Neural cell (in vitro differentiated cells): ENCODE measurements around the gene EXOC4. TPM values are rescaled to one million over a fixed set of nuclear protein-coding genes. Genes with fewer than 3 reads are reported as not detected.

Source experiments
- H2AFZ ChIP-seq: fragments of 200-600, 300-800 bp; sonication (generic), shearing (Covaris generic); 2 replicates; pipeline ENCODE4 v1.6.0; 2014; ENCODE audit warnings: low read depth, mild to moderate bottlenecking, antibody characterized with exemption, low read length, moderate library complexity
- H3F3A ChIP-seq: fragments of 200-600 bp; shearing (Covaris generic); 2 replicates; pipeline ENCODE4 v1.6.1; 2016; ENCODE audit warnings: mild to moderate bottlenecking, moderate library complexity, mixed read lengths, antibody characterized with exemption, low read length; ENCODE audit not compliant: insufficient read depth, poor library complexity, severe bottlenecking
- H3K27ac ChIP-seq: fragments of 200-600, 300-800 bp; sonication (generic), shearing (Covaris generic); 2 replicates; pipeline ENCODE4 v1.5.1; 2014; ENCODE audit warnings: mild to moderate bottlenecking, low read length, moderate library complexity
- H3K27me3 ChIP-seq: fragments of 300-800, 200-600 bp; sonication (generic), shearing (Covaris generic); 2 replicates; pipeline ENCODE4 v1.6.0; 2014; ENCODE audit warnings: mild to moderate bottlenecking, low read depth, low read length, moderate library complexity; ENCODE audit not compliant: insufficient read depth
- H3K36me3 ChIP-seq: fragments of 300-800, 200-600 bp; sonication (generic), shearing (Covaris generic); 2 replicates; pipeline ENCODE4 v1.5.1; 2014; ENCODE audit warnings: mild to moderate bottlenecking, antibody characterized with exemption, low read length, moderate library complexity; ENCODE audit not compliant: insufficient read depth
- H3K4me2 ChIP-seq: fragments of 300-800, 200-600 bp; sonication (generic), shearing (Covaris generic); 2 replicates; pipeline ENCODE4 v1.6.0; 2014; ENCODE audit warnings: mild to moderate bottlenecking, low read length
- H3K4me3 ChIP-seq: fragments of 300-800, 200-600 bp; sonication (generic), shearing (Covaris generic); 2 replicates; pipeline ENCODE4 v1.5.1; 2014; ENCODE audit warnings: mild to moderate bottlenecking, low read length, moderate library complexity
- H3K79me2 ChIP-seq: fragments of 200-600 bp; shearing (Covaris generic); replicated peaks from 2 replicates; pipeline ENCODE4 v1.6.0; 2014; ENCODE audit warnings: mild to moderate bottlenecking, low read length, moderate library complexity; ENCODE audit not compliant: insufficient read depth
- H3K9ac ChIP-seq: fragments of 300-800, 200-600 bp; sonication (generic), shearing (Covaris generic); 2 replicates; pipeline ENCODE4 v1.6.1; 2016; ENCODE audit warnings: mild to moderate bottlenecking, low read length, mixed read lengths
- H3K9me2 ChIP-seq: fragments of 200-600 bp; shearing (Covaris generic); 2 replicates; pipeline ENCODE4 v1.6.1; 2016; ENCODE audit warnings: mild to moderate bottlenecking, low read length, mixed read lengths; ENCODE audit not compliant: insufficient read depth
- H3K9me3 ChIP-seq: fragments of 200-600, 300-800 bp; sonication (generic), shearing (Covaris generic); 2 replicates; pipeline ENCODE4 v1.6.1; 2016; ENCODE audit warnings: mild to moderate bottlenecking, mixed run types, low read length, moderate library complexity, mixed read lengths
- H4K20me1 ChIP-seq: fragments of 200-600 bp; shearing (Covaris generic); 2 replicates; pipeline ENCODE4 v1.6.1; 2016; ENCODE audit warnings: mild to moderate bottlenecking, mixed run types; ENCODE audit not compliant: insufficient read depth
- CTCF ChIP-seq: fragments of 450-650 bp; IDR thresholded peaks from 2 replicates; pipeline ENCODE4 v1.5.1; 2014; ENCODE audit warnings: antibody characterized with exemption, mild to moderate bottlenecking, moderate library complexity; ENCODE audit not compliant: poor library complexity, severe bottlenecking
- EP300 ChIP-seq: fragments of 450-650 bp; conservative IDR thresholded peaks from 2 replicates; pipeline ENCODE4 v1.6.1; 2014; ENCODE audit warnings: antibody characterized with exemption, mild to moderate bottlenecking, moderate library complexity; ENCODE audit not compliant: poor library complexity, severe bottlenecking
- MXI1 ChIP-seq: fragments of 450-650 bp; conservative IDR thresholded peaks from 2 replicates; pipeline ENCODE4 v1.6.1; 2014; ENCODE audit warnings: antibody characterized with exemption, mild to moderate bottlenecking; ENCODE audit not compliant: poor library complexity, severe bottlenecking
- POLR2AphosphoS5 ChIP-seq: IDR thresholded peaks from 2 replicates; pipeline ENCODE4 v1.6.1; 2012
- REST ChIP-seq: IDR thresholded peaks from 2 replicates; pipeline ENCODE4 v1.6.1; 2012; ENCODE audit warnings: borderline replicate concordance
- SMC3 ChIP-seq: fragments of 450-650 bp; conservative IDR thresholded peaks from 2 replicates; pipeline ENCODE4 v1.6.1; 2014; ENCODE audit warnings: antibody characterized with exemption, mild to moderate bottlenecking, moderate library complexity; ENCODE audit not compliant: poor library complexity
- TAF1 ChIP-seq: IDR thresholded peaks from 2 replicates; pipeline ENCODE4 v1.6.1; 2012; ENCODE audit warnings: low read depth
- polyA plus RNA-seq: library from polyadenylated mRNA; depleted of rRNA; stranded (reverse); fragments of >200 nt; gene quantifications from 2 replicates; pipeline ENCODE4 v1.2.3, GENCODE V29; 2014

Gene EXOC4
- polyA plus RNA-seq, 1 donor from 2014 or later = 36.5 TPM

GRCh38 chr7:133481676-133482075 is 228.8 kb downstream of the EXOC4 start:
- no peak overlapping the region for H3K4me3 ChIP-seq
- H3K27me3 ChIP-seq = no peaks in the 10 kb centered on the region
- H4K20me1 ChIP-seq = no peaks in the 10 kb centered on the region
- H3K9me3 ChIP-seq = no peaks in the 10 kb centered on the region
- H3K4me2 ChIP-seq = no peak overlapping the region
- no peak overlapping the region for H2AFZ ChIP-seq
- no peaks in the 10 kb centered on the region for H3K9me2 ChIP-seq
- no peaks in the 10 kb centered on the region for H3K36me3 ChIP-seq
- no peak overlapping the region for H3K9ac ChIP-seq
- TF ChIP-seq EP300 (no peak), REST (no peak), TAF1 (no peak)
- H3K79me2 ChIP-seq = no peaks in the 10 kb centered on the region
- no peak overlapping the region for H3K27ac ChIP-seq
- H3F3A ChIP-seq = peaks cover 7% of the 10 kb centered on the region

GRCh38 chr7:133482599-133482998 is 229.7 kb downstream of the EXOC4 start:
- Histone ChIP-seq H3K9ac (no peak overlapping the region), H2AFZ (no peak overlapping the region), H4K20me1 (no peaks in the 10 kb centered on the region), H3F3A (peaks cover 7% of the 10 kb centered on the region), H3K36me3 (no peaks in the 10 kb centered on the region), H3K9me3 (no peaks in the 10 kb centered on the region), H3K27me3 (no peaks in the 10 kb centered on the region), H3K27ac (no peak overlapping the region), H3K9me2 (no peaks in the 10 kb centered on the region), H3K4me2 (no peak overlapping the region), H3K4me3 (no peak overlapping the region), H3K79me2 (no peaks in the 10 kb centered on the region)
- TF ChIP-seq EP300 (no peak), CTCF (no peak), POLR2AphosphoS5 (no peak), MXI1 (no peak), SMC3 (no peak)

DNA sequence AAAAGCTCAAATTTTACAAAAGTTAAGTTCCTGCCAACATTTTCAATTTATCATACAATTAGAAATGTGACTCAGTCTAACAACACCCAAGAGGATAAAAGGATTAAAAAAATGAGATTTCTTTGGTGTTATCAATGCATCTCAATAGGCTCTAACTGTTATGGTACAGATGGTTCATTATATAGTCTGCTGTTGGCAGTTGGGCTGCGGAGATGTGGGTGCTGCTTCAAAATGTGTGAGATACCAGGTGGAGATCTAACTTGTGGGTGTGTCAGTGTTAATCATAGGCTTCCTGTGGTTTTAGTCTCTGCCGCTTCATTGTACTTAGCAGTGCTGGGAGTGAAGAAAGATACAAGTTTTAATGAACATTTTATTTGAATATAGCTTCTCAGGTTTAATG is 231.2 kb downstream of the EXOC4 start:
- H2AFZ ChIP-seq = no peak overlapping the region
- no peak overlapping the region for H3K27ac ChIP-seq
- TF ChIP-seq POLR2AphosphoS5 = no peak

More for the DNA sequence above, 231.2 kb downstream of the EXOC4 start:
- Histone ChIP-seq H3K9me3 (no peaks in the 10 kb centered on the region), H3K36me3 (no peaks in the 10 kb centered on the region), H3F3A (peaks cover 6% of the 10 kb centered on the region), H3K4me2 (no peak overlapping the region), H3K9ac (no peak overlapping the region), H3K27me3 (no peaks in the 10 kb centered on the region), H4K20me1 (no peaks in the 10 kb centered on the region), H3K9me2 (no peaks in the 10 kb centered on the region), H3K4me3 (no peak overlapping the region), H3K79me2 (no peaks in the 10 kb centered on the region)
